ENCODE data around the gene MICAL2. TPM values are rescaled to one million over a fixed set of nuclear protein-coding genes. Genes with fewer than 3 reads are reported as not detected.

The MICAL2 gene
- total and polyA plus RNA-seq, 2 of the 13 experiments (the other 11 are each of a cell fraction or from before 2014, with no cell fraction given), result 0.78 to 1.1 TPM

DNA sequence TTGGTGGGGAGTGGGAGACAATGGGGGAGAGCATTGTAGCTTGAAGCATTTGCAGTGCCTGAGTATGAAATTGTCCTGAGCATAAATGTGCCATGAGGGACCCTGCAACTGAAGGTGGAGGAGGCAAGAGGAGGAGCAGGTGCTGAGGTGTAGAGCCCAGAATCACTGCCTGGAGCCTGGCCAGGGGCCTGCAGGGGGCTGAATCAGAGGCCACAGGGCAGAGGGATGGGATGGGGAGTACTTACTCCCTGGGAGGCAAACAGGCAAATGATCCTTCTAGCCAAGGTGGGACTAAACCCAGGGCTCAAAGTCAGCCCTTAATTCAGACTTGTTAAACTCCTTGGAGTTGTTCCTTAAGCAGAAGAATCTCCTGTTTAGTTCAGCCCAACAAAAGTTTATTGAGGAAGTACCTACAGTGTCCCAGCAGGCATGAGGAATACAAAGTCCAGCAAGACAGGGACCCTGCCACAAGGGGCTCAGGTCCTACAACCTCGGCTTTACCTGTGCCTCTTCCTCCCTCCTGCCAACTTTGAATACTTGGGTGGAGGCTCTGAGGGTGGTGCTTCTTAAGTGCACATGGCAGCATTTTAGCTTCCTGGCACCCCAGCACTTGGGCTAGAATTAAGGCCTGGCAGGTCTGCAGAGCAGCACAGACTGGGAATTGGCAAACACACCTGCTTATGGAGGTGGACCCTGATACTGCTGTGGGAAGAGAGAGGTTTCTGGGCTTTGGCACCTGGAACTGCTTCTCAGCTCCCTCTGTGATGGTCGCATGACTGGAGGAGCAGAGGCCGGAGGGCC lies 20.0 kb downstream of the MICAL2 start:
- ATAC-seq (no peak), FAIRE-seq (no peak), DNase-seq (ENCODE audit: low spot score) (no peak)
- in situ Hi-C loops (cut with HindIII; ENCODE audit: extremely low pct_ligation_motif_present, low pct_unique_long_range_greater_than_20kb), result no loop called here
- Histone ChIP-seq H3K4me2 (ENCODE audit: low read depth, low read length) (no peak overlapping the region), H4K20me1 (ENCODE audit: insufficient read depth, low read length) (no peaks in the 10 kb centered on the region), H3K27me3 (ENCODE audit: control insufficient read depth in 1 of 2, insufficient read depth in 2 of 2, low read length in 2 of 2) (no peaks in the 10 kb centered on the region), H3K4me3 (replicated peaks in 1 of 3; ENCODE audit: insufficient read depth in 1 of 3, low read depth in 2 of 3, low read length in 3 of 3) (no peak overlapping the region), H3K79me2 (ENCODE audit: insufficient read depth, low read length) (no peaks in the 10 kb centered on the region), H3K9me3 (ENCODE audit: low read length) (no peaks in the 10 kb centered on the region), H3K4me1 (ENCODE audit: insufficient read depth, low read length) (no peaks in the 10 kb centered on the region), H2AFZ (ENCODE audit: low read length) (no peak overlapping the region), H3K9ac (ENCODE audit: insufficient read depth, low read depth, low read length) (no peak overlapping the region), H3K36me3 (replicated peaks in 1 of 2; ENCODE audit: control insufficient read depth in 1 of 2, insufficient read depth in 2 of 2, low read length in 2 of 2) (no peaks in the 10 kb centered on the region), H3K27ac (ENCODE audit: extremely low read length, insufficient read depth, low read length) (no peak overlapping the region)
- intact Hi-C loops (cut with micrococcal nuclease; ENCODE audit: unreplicated experiment), result no loop called here
- TF ChIP-seq ZKSCAN5 (CRISPR knock-in tag; IDR thresholded peaks at IDR 0.05), result no peak
- no peak for TF ChIP-seq NCOA5 (CRISPR knock-in tag; IDR thresholded peaks at IDR 0.05)
- TF ChIP-seq, protein P1, sequence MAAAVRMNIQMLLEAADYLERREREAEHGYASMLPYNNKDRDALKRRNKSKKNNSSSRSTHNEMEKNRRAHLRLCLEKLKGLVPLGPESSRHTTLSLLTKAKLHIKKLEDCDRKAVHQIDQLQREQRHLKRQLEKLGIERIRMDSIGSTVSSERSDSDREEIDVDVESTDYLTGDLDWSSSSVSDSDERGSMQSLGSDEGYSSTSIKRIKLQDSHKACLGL (CRISPR knock-in tag; IDR thresholded peaks at IDR 0.05), result no peak
- no peak for TF ChIP-seq ZMYM4 (CRISPR knock-in tag; IDR thresholded peaks at IDR 0.05)
- no peak for TF ChIP-seq ZNF354B (CRISPR knock-in tag; IDR thresholded peaks at IDR 0.05)
- TF ChIP-seq ELF1 (CRISPR knock-in tag; IDR thresholded peaks at IDR 0.05), result no peak
- no peak for TF ChIP-seq SALL2 (CRISPR knock-in tag; IDR thresholded peaks at IDR 0.05)
- no peak for TF ChIP-seq KDM5A (IDR thresholded peaks at IDR 0.05; ENCODE audit: borderline replicate concordance, low read length)
- TF ChIP-seq CC2D1A (CRISPR knock-in tag; IDR thresholded peaks at IDR 0.05), result no peak
- no peak for TF ChIP-seq SRY (CRISPR knock-in tag; IDR thresholded peaks at IDR 0.05)
- TF ChIP-seq ZNF672 (CRISPR knock-in tag; IDR thresholded peaks at IDR 0.05), result no peak
- TF ChIP-seq WIZ (CRISPR knock-in tag; IDR thresholded peaks at IDR 0.05), result no peak
- TF ChIP-seq, protein P2, sequence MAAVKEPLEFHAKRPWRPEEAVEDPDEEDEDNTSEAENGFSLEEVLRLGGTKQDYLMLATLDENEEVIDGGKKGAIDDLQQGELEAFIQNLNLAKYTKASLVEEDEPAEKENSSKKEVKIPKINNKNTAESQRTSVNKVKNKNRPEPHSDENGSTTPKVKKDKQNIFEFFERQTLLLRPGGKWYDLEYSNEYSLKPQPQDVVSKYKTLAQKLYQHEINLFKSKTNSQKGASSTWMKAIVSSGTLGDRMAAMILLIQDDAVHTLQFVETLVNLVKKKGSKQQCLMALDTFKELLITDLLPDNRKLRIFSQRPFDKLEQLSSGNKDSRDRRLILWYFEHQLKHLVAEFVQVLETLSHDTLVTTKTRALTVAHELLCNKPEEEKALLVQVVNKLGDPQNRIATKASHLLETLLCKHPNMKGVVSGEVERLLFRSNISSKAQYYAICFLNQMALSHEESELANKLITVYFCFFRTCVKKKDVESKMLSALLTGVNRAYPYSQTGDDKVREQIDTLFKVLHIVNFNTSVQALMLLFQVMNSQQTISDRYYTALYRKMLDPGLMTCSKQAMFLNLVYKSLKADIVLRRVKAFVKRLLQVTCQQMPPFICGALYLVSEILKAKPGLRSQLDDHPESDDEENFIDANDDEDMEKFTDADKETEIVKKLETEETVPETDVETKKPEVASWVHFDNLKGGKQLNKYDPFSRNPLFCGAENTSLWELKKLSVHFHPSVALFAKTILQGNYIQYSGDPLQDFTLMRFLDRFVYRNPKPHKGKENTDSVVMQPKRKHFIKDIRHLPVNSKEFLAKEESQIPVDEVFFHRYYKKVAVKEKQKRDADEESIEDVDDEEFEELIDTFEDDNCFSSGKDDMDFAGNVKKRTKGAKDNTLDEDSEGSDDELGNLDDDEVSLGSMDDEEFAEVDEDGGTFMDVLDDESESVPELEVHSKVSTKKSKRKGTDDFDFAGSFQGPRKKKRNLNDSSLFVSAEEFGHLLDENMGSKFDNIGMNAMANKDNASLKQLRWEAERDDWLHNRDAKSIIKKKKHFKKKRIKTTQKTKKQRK (IDR thresholded peaks at IDR 0.05; ENCODE audit: low read length), result no peak
- 50% methylated on average over 1 of the region's 3 CpGs for WGBS (ENCODE audit: low lambda C conversion rate)
- no TSS peak for BruUV-seq (replicated peaks)
- POLR2A ChIA-PET, result no interaction called here
- CTCF ChIA-PET (ENCODE audit: low intra/inter-chr PET ratio, low total read pairs), result no interaction called here
